Measurements from ENCODE around the gene CHKB. TPM values are rescaled to one million over a fixed set of nuclear protein-coding genes. Genes with fewer than 3 reads are reported as not detected.
A peak's percentile ranks its signal among the peaks of the same experiment; 100 is the strongest.

CHKB gene
- polyA plus RNA-seq, 1 donor (not counting 4 experiments of a cell fraction or from before 2014, with no cell fraction given) = 49.0 TPM

GRCh38 chr22:50531546-50531961, 51.1 kb downstream of the CHKB start:
- Histone ChIP-seq H3K79me2 (ENCODE audit: control insufficient read depth, insufficient read depth, low read length) (no peaks in the 10 kb centered on the region), H2AFZ (ENCODE audit: control insufficient read depth, low read length) (peak overlapping the region; percentile 53), H3K9me3 (ENCODE audit: control insufficient read depth, low read depth, low read length) (no peaks in the 10 kb centered on the region), H3K36me3 (ENCODE audit: control insufficient read depth in 2 of 2, extremely low read depth in 1 of 2, insufficient read depth in 2 of 2, low read length in 2 of 2) (peaks cover 0 to 2% of the 10 kb centered on the region in 2 experiments), H4K20me1 (ENCODE audit: control insufficient read depth, extremely low read depth, insufficient read depth, low read length) (no peaks in the 10 kb centered on the region), H3K9ac (ENCODE audit: control insufficient read depth, extremely low read depth, insufficient read depth, low read length) (peak overlapping the region; percentile 90), H3K4me2 (ENCODE audit: control insufficient read depth, extremely low read depth, insufficient read depth, low read depth, low read length) (peak overlapping the region; percentile 85), H3K9me1 (ENCODE audit: control insufficient read depth, extremely low read depth, insufficient read depth, low read length) (no peaks in the 10 kb centered on the region), H3K4me3 (ENCODE audit: control insufficient read depth in 2 of 3, extremely low read depth in 1 of 3, insufficient read depth in 2 of 3, low read depth in 1 of 3, low read length in 3 of 3) (peak overlapping the region; percentile 50 to 79 (median 58)), H3K27ac (ENCODE audit: control insufficient read depth, insufficient read depth, low read length) (peak overlapping the region; percentile 76), H3K27me3 (ENCODE audit: control insufficient read depth, extremely low read depth, insufficient read depth, low read length) (peaks cover 11% of the 10 kb centered on the region), H3K4me1 (ENCODE audit: control insufficient read depth, extremely low read depth, insufficient read depth, low read length) (peaks cover 9% of the 10 kb centered on the region)
- dilution Hi-C loops (cut with MboI; ENCODE audit: extremely low pct_ligation_motif_present, low sequenced_read_pairs) = no loop called here
- no peak for DNase-seq (ENCODE audit: low read depth, low spot score)
- TF ChIP-seq CTCF (optimal IDR thresholded peaks at IDR 0.05 in 1 of 3, IDR thresholded peaks at IDR 0.05 in 1 of 3, conservative IDR thresholded peaks at IDR 0.05 in 1 of 3; ENCODE audit: extremely low read depth in 1 of 3, insufficient read depth in 2 of 3, low read length in 3 of 3) (no peak), EZH2 (IDR thresholded peaks at IDR 0.05; ENCODE audit: low read length) (no peak)
- FAIRE-seq = no peak

GRCh38 chr22:50530877-50531545, 51.6 kb downstream of the CHKB start:
- Histone ChIP-seq H3K9ac (ENCODE audit: control insufficient read depth, extremely low read depth, insufficient read depth, low read length) (peak overlapping the region; percentile 90), H3K36me3 (ENCODE audit: control insufficient read depth in 2 of 2, extremely low read depth in 1 of 2, insufficient read depth in 2 of 2, low read length in 2 of 2) (peaks cover 0 to 2% of the 10 kb centered on the region in 2 experiments), H4K20me1 (ENCODE audit: control insufficient read depth, extremely low read depth, insufficient read depth, low read length) (no peaks in the 10 kb centered on the region), H3K4me2 (ENCODE audit: control insufficient read depth, extremely low read depth, insufficient read depth, low read depth, low read length) (peak overlapping the region; percentile 85), H3K9me1 (ENCODE audit: control insufficient read depth, extremely low read depth, insufficient read depth, low read length) (no peaks in the 10 kb centered on the region), H3K27me3 (ENCODE audit: control insufficient read depth, extremely low read depth, insufficient read depth, low read length) (peaks cover 11% of the 10 kb centered on the region), H3K4me3 (ENCODE audit: control insufficient read depth in 2 of 3, extremely low read depth in 1 of 3, insufficient read depth in 2 of 3, low read depth in 1 of 3, low read length in 3 of 3) (peak overlapping the region; percentile 50 to 79 (median 58)), H2AFZ (ENCODE audit: control insufficient read depth, low read length) (peak overlapping the region; percentile 53), H3K79me2 (ENCODE audit: control insufficient read depth, insufficient read depth, low read length) (no peaks in the 10 kb centered on the region), H3K9me3 (ENCODE audit: control insufficient read depth, low read depth, low read length) (no peaks in the 10 kb centered on the region), H3K27ac (ENCODE audit: control insufficient read depth, insufficient read depth, low read length) (peak overlapping the region; percentile 76), H3K4me1 (ENCODE audit: control insufficient read depth, extremely low read depth, insufficient read depth, low read length) (peaks cover 10% of the 10 kb centered on the region)
- FAIRE-seq (no peak), DNase-seq (ENCODE audit: low read depth, low spot score) (no peak)
- TF ChIP-seq EZH2 (IDR thresholded peaks at IDR 0.05; ENCODE audit: low read length) (no peak), CTCF (optimal IDR thresholded peaks at IDR 0.05 in 1 of 3, IDR thresholded peaks at IDR 0.05 in 1 of 3, conservative IDR thresholded peaks at IDR 0.05 in 1 of 3; ENCODE audit: extremely low read depth in 1 of 3, insufficient read depth in 2 of 3, low read length in 3 of 3) (no peak)
- dilution Hi-C loops (cut with MboI; ENCODE audit: extremely low pct_ligation_motif_present, low sequenced_read_pairs) = no loop called here
